Stimulated activated CD4-positive, alpha-beta T cell treated with anti-CD3 and anti-CD28 coated beads, Interleukin-1b, Interleukin-23, amount 100 ng/mL, for 24 hours (primary cell): ENCODE results near the gene LAMA5.
A peak's percentile ranks its signal among the peaks of the same experiment; 100 is the strongest.

Source experiments
- DNase-seq, 4 experiments: peaks; one replicate each; pipeline ENCODE4 v3.0.0-alpha.2; 2020; ENCODE audit warnings: low read depth in 4 of 4, low spot score in 1 of 4

The LAMA5 gene

GRCh38 chr20:62305149-62305764, 61.9 kb downstream of the LAMA5 start:
- no peak for DNase-seq

- DNase-seq = no peak
Measured at GRCh38 chr20:62304331-62305148, 62.6 kb downstream of the LAMA5 start.

GRCh38 chr20:62303340-62304226, 63.5 kb downstream of the LAMA5 start:
- DNase-seq = no peak

- DNase-seq = no peak
Measured at GRCh38 chr20:62303062-62303339, 64.1 kb downstream of the LAMA5 start.

- DNase-seq = peak; percentile 89 to 94 (median 92)
Measured at GRCh38 chr20:62302341-62303061, 64.6 kb downstream of the LAMA5 start, which contains the start of gene ADRM1. Gene ADRM1, plus strand, starts transcription at chr20:62302997. Its CDS starts 572 bp downstream, at chr20:62303569.

- DNase-seq = peak; percentile 73 to 81 (median 76)
Measured at GRCh38 chr20:62301773-62302340, 65.3 kb downstream of the LAMA5 start.

- DNase-seq = no peak
Measured at GRCh38 chr20:62301111-62301668, 65.9 kb downstream of the LAMA5 start.

GRCh38 chr20:62300319-62300718, 66.8 kb downstream of the LAMA5 start:
- no peak for DNase-seq

GRCh38 chr20:62299666-62300236, 67.4 kb downstream of the LAMA5 start:
- DNase-seq = no peak

- DNase-seq = no peak
Measured at GRCh38 chr20:62298577-62299249, 68.4 kb downstream of the LAMA5 start.

- DNase-seq = no peak
Measured at GRCh38 chr20:62297449-62298227, 69.5 kb downstream of the LAMA5 start.

GRCh38 chr20:62296724-62297448, 70.2 kb downstream of the LAMA5 start:
- DNase-seq = no peak

- DNase-seq = no peak
Measured at GRCh38 chr20:62294516-62294915, 72.6 kb downstream of the LAMA5 start.

GRCh38 chr20:62293946-62294345, 73.2 kb downstream of the LAMA5 start:
- DNase-seq = no peak

GRCh38 chr20:62293111-62293784, 73.9 kb downstream of the LAMA5 start:
- no peak for DNase-seq

GRCh38 chr20:62292108-62292507, 75.0 kb downstream of the LAMA5 start:
- no peak for DNase-seq

- DNase-seq = no peak
Measured at GRCh38 chr20:62291251-62292066, 75.7 kb downstream of the LAMA5 start.
